Keratinocyte (primary cell): Measurements from ENCODE around the gene GTF2H2C. TPM values are rescaled to one million over a fixed set of nuclear protein-coding genes. Genes with fewer than 3 reads are reported as not detected.

Experiments used
- DNase-seq: peaks from one replicate; pipeline ENCODE4 v3.0.0-alpha.2; 2011; ENCODE audit warnings: low read depth, missing footprints, low spot score
- FAIRE-seq: peaks from 2 replicates; lab custom pipeline; 2011; peaks lifted over from hg19 to GRCh38; lab: Jason Lieb, UNC
- H2AFZ ChIP-seq: 2 replicates; pipeline ENCODE4 v1.6.0; 2012; ENCODE audit warnings: low read length, control low read depth, inconsistent platforms; ENCODE audit not compliant: control insufficient read depth
- H3K27ac ChIP-seq: 2 replicates; pipeline ENCODE4 v1.5.1; 2011; ENCODE audit warnings: low read length; ENCODE audit not compliant: control insufficient read depth, insufficient read depth
- H3K27me3 ChIP-seq: 3 replicates; pipeline ENCODE4 v1.6.0; 2011; ENCODE audit warnings: low read length; ENCODE audit not compliant: control insufficient read depth, insufficient read depth; ENCODE audit errors: extremely low read depth
- H3K36me3 ChIP-seq, 2 experiments: 2 replicates in 1 of 2; 3 replicates in 1 of 2; pipeline ENCODE4 v1.5.1; 2011; ENCODE audit warnings: low read length in 2 of 2, mild to moderate bottlenecking in 1 of 2; ENCODE audit not compliant: control insufficient read depth in 2 of 2, insufficient read depth in 2 of 2; ENCODE audit errors: extremely low read depth in 1 of 2
- H3K4me1 ChIP-seq: 3 replicates; pipeline ENCODE4 v1.5.1; 2011; ENCODE audit warnings: low read length; ENCODE audit not compliant: control insufficient read depth, insufficient read depth; ENCODE audit errors: extremely low read depth
- H3K4me2 ChIP-seq: 3 replicates; pipeline ENCODE4 v1.6.0; 2011; ENCODE audit warnings: low read depth, low read length; ENCODE audit not compliant: control insufficient read depth, insufficient read depth; ENCODE audit errors: extremely low read depth
- H3K4me3 ChIP-seq, 3 experiments: fragments of 200-600 bp in 1 of 3; sonication (generic) in 1 of 3; 2 replicates in 2 of 3; 3 replicates in 1 of 3; pipeline ENCODE4 v1.5.1; 2011 to 2016; ENCODE audit warnings: low read length in 3 of 3, mild to moderate bottlenecking in 3 of 3, control low read depth in 2 of 3, inconsistent platforms in 1 of 3, low read depth in 1 of 3, mixed read lengths in 1 of 3, mixed run types in 1 of 3, moderate library complexity in 1 of 3; ENCODE audit not compliant: control insufficient read depth in 2 of 3, insufficient read depth in 2 of 3; ENCODE audit errors: extremely low read depth in 1 of 3
- H3K79me2 ChIP-seq: 2 replicates; pipeline ENCODE4 v1.6.0; 2012; ENCODE audit warnings: low read length; ENCODE audit not compliant: control insufficient read depth, insufficient read depth
- H3K9ac ChIP-seq: 3 replicates; pipeline ENCODE4 v1.6.0; 2011; ENCODE audit warnings: low read length; ENCODE audit not compliant: control insufficient read depth, insufficient read depth; ENCODE audit errors: extremely low read depth
- H3K9me1 ChIP-seq: 3 replicates; pipeline ENCODE4 v1.6.0; 2011; ENCODE audit warnings: low read length; ENCODE audit not compliant: control insufficient read depth, insufficient read depth; ENCODE audit errors: extremely low read depth
- H3K9me3 ChIP-seq: 2 replicates; pipeline ENCODE4 v1.5.1; 2012; ENCODE audit warnings: low read depth, low read length; ENCODE audit not compliant: control insufficient read depth
- H4K20me1 ChIP-seq: 3 replicates; pipeline ENCODE4 v1.6.0; 2011; ENCODE audit warnings: low read length; ENCODE audit not compliant: control insufficient read depth, insufficient read depth; ENCODE audit errors: extremely low read depth
- CTCF ChIP-seq, 3 experiments: IDR thresholded peaks in 1 of 3; conservative IDR thresholded peaks in 1 of 3; optimal IDR thresholded peaks in 1 of 3; 2 replicates in 2 of 3; 3 replicates in 1 of 3; pipeline versions ENCODE3 to v1.5.1; 2011; ENCODE audit warnings: low read length in 3 of 3, mild to moderate bottlenecking in 3 of 3, moderate library complexity in 2 of 3, control low read depth in 1 of 3, inconsistent platforms in 1 of 3; ENCODE audit not compliant: insufficient read depth in 2 of 3; ENCODE audit errors: extremely low read depth in 1 of 3
- EZH2 ChIP-seq: IDR thresholded peaks from one replicate; pipeline ENCODE4 v1.6.1; 2012; ENCODE audit warnings: inconsistent platforms, mild to moderate bottlenecking, low read length, moderate library complexity
- dilution Hi-C: fragments of 300-500 bp; cut with MboI; formaldehyde crosslinking; loops from one replicate; pipeline ENCODE4 v1.7.0; 2020; ENCODE audit warnings: low sequenced_read_pairs; ENCODE audit not compliant: extremely low pct_ligation_motif_present
- polyA plus RNA-seq, 5 experiments: library from polyadenylated mRNA; depleted of rRNA in 3 of 5; stranded (reverse) in 3 of 5; stranded (forward) in 1 of 5; unstranded in 1 of 5; fragments of >200 nt; gene quantifications; 1 replicate in 1 of 5; 2 replicates in 3 of 5; 3 replicates in 1 of 5; pipeline versions ENCODE4 v1.2.1 to v1.2.3, GENCODE V29; 2011 to 2012; ENCODE audit warnings: missing spikeins in 2 of 5, low read depth in 1 of 5, low replicate concordance in 1 of 5

GTF2H2C gene
- polyA plus RNA-seq, 1 donor (not counting 4 experiments of a cell fraction or from before 2014, with no cell fraction given): 37.3 TPM

- TF ChIP-seq EZH2 (no peak), CTCF (optimal IDR thresholded peaks at IDR 0.05 in 1 of 3, IDR thresholded peaks at IDR 0.05 in 1 of 3, conservative IDR thresholded peaks at IDR 0.05 in 1 of 3; ENCODE audit: extremely low read depth in 1 of 3, insufficient read depth in 2 of 3, low read length in 3 of 3) (no peak)
- Histone ChIP-seq H3K27ac (no peak overlapping the region), H3K36me3 (no peaks in the 10 kb centered on the region), H3K4me1 (peaks cover 18% of the 10 kb centered on the region), H4K20me1 (no peaks in the 10 kb centered on the region), H2AFZ (no peak overlapping the region), H3K79me2 (no peaks in the 10 kb centered on the region), H3K9me1 (no peaks in the 10 kb centered on the region), H3K9me3 (no peaks in the 10 kb centered on the region), H3K4me3 (no peak overlapping the region), H3K9ac (no peak overlapping the region), H3K27me3 (no peaks in the 10 kb centered on the region), H3K4me2 (no peak overlapping the region)
- dilution Hi-C loops: no loop called here
- FAIRE-seq (no peak), DNase-seq (no peak)
Measured at GRCh38 chr5:69517763-69518212, 42.2 kb upstream of the GTF2H2C start.

GRCh38 chr5:69519285-69519684 is 40.7 kb upstream of the GTF2H2C start:
- no peak overlapping the region for H3K9ac ChIP-seq
- H4K20me1 ChIP-seq: no peaks in the 10 kb centered on the region
- H3K4me3 ChIP-seq: no peak overlapping the region
- no peak for FAIRE-seq
- DNase-seq: no peak
- dilution Hi-C loops: no loop called here
- no peak overlapping the region for H2AFZ ChIP-seq
- no peak overlapping the region for H3K27ac ChIP-seq
- no peaks in the 10 kb centered on the region for H3K79me2 ChIP-seq
- no peaks in the 10 kb centered on the region for H3K9me3 ChIP-seq
- H3K4me1 ChIP-seq: peaks cover 14% of the 10 kb centered on the region
- H3K4me2 ChIP-seq: no peak overlapping the region
- no peaks in the 10 kb centered on the region for H3K9me1 ChIP-seq
- no peaks in the 10 kb centered on the region for H3K27me3 ChIP-seq
- no peaks in the 10 kb centered on the region for H3K36me3 ChIP-seq
- TF ChIP-seq EZH2 (no peak), CTCF (optimal IDR thresholded peaks at IDR 0.05 in 1 of 3, IDR thresholded peaks at IDR 0.05 in 1 of 3, conservative IDR thresholded peaks at IDR 0.05 in 1 of 3; ENCODE audit: extremely low read depth in 1 of 3, insufficient read depth in 2 of 3, low read length in 3 of 3) (no peak)
